Left kidney (tissue), 2 donors: ENCODE measurements around the gene ARHGAP44. TPM values are rescaled to one million over a fixed set of nuclear protein-coding genes. Genes with fewer than 3 reads are reported as not detected.
"Not testable (repeated sequence)": the region's sequence is repeated elsewhere in the genome, so short reads cannot be mapped to it uniquely, and the experiment has no call there.

Experiments used
- DNase-seq: peaks from one replicate; pipeline ENCODE4 v3.0.0-alpha.2; 2013
- polyA plus RNA-seq: library from polyadenylated mRNA; unstranded; fragments of 120-200 nt; gene quantifications from one replicate; pipeline ENCODE4 v1.2.1, GENCODE V29; 2013; ENCODE audit not compliant: insufficient read length

ARHGAP44 gene
- polyA plus RNA-seq, 1 donor: 8.9 TPM

- no peak for DNase-seq
Observed at GRCh38 chr17:12813664-12814063, 24.4 kb downstream of the ARHGAP44 start.

GRCh38 chr17:12814718-12815117, 25.4 kb downstream of the ARHGAP44 start:
- DNase-seq: no peak

- no peak for DNase-seq
Observed at GRCh38 chr17:12815642-12816141, 26.4 kb downstream of the ARHGAP44 start.

GRCh38 chr17:12821376-12821940, 32.2 kb downstream of the ARHGAP44 start:
- DNase-seq: no peak

GRCh38 chr17:12826431-12826830, 37.1 kb downstream of the ARHGAP44 start:
- DNase-seq: no peak

GRCh38 chr17:12830777-12831247, 41.5 kb downstream of the ARHGAP44 start:
- peak; percentile 65 for DNase-seq

- DNase-seq: no peak
Observed at GRCh38 chr17:12831839-12832238, 42.5 kb downstream of the ARHGAP44 start.

GRCh38 chr17:12839042-12839441, 49.7 kb downstream of the ARHGAP44 start:
- no peak for DNase-seq

- no peak for DNase-seq
Observed at GRCh38 chr17:12842936-12843335, 53.6 kb downstream of the ARHGAP44 start.

GRCh38 chr17:12850996-12851395, 61.7 kb downstream of the ARHGAP44 start:
- DNase-seq: no peak

- DNase-seq: no peak
Observed at GRCh38 chr17:12851901-12852435, 62.7 kb downstream of the ARHGAP44 start.

- no peak for DNase-seq
Observed at GRCh38 chr17:12853921-12854320, 64.6 kb downstream of the ARHGAP44 start.

- DNase-seq: no peak
Observed at GRCh38 chr17:12856416-12856815, 67.1 kb downstream of the ARHGAP44 start.

GRCh38 chr17:12857592-12857991, 68.3 kb downstream of the ARHGAP44 start:
- DNase-seq: no peak

GRCh38 chr17:12859520-12859919, 70.2 kb downstream of the ARHGAP44 start:
- no peak for DNase-seq

- DNase-seq: no peak
Observed at GRCh38 chr17:12865769-12866168, 76.5 kb downstream of the ARHGAP44 start.

GRCh38 chr17:12866244-12866643, 76.9 kb downstream of the ARHGAP44 start:
- no peak for DNase-seq

GRCh38 chr17:12867726-12868125, 78.4 kb downstream of the ARHGAP44 start:
- DNase-seq: no peak

- not testable (repeated sequence) for DNase-seq
Observed at GRCh38 chr17:12873415-12874125, 84.3 kb downstream of the ARHGAP44 start.

GRCh38 chr17:12877953-12878669, 88.8 kb downstream of the ARHGAP44 start:
- no peak for DNase-seq

- DNase-seq: not testable (repeated sequence)
Observed at GRCh38 chr17:12879096-12879495, 89.8 kb downstream of the ARHGAP44 start.

- DNase-seq: no peak
Observed at GRCh38 chr17:12883472-12883871, 94.2 kb downstream of the ARHGAP44 start.

- DNase-seq: no peak
Observed at GRCh38 chr17:12887088-12887487, 97.8 kb downstream of the ARHGAP44 start.
